C4-2B (cell line): ENCODE data around the gene ELOVL7.

ENCODE experiments used
- H3K27ac ChIP-seq: fragments of 450-650 bp; 2 replicates; pipeline ENCODE4 v1.5.1; 2017
- ZFX ChIP-seq: fragments of 450-650 bp; IDR thresholded peaks from 2 replicates; pipeline ENCODE4 v1.6.1; 2017
- TF ChIP-seq, protein P1 (sequence below): fragments of 450-650 bp; conservative IDR thresholded peaks from 2 replicates; pipeline ENCODE4 v1.5.1; 2017; ENCODE audit warnings: mild to moderate bottlenecking

ELOVL7 gene

DNA sequence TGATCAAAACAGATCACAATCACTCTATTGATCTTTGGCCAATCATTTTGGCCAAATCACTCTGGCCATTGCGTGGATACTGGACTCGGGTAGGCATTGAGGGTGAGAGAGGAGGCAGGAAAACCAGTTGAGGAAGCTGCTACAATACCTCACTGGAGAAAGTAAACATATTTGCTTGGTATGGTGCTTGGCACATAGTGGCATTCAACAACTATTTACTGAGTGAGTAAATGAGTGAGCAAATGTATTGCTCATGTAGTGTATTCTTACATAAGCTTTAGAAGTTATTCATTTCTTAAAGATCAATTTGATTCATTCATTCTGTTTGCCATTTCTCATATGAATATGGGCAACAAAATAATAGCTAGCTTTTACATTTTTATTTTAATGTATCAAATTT, 140.1 kb downstream of the ELOVL7 start:
- TF ChIP-seq, protein P1, sequence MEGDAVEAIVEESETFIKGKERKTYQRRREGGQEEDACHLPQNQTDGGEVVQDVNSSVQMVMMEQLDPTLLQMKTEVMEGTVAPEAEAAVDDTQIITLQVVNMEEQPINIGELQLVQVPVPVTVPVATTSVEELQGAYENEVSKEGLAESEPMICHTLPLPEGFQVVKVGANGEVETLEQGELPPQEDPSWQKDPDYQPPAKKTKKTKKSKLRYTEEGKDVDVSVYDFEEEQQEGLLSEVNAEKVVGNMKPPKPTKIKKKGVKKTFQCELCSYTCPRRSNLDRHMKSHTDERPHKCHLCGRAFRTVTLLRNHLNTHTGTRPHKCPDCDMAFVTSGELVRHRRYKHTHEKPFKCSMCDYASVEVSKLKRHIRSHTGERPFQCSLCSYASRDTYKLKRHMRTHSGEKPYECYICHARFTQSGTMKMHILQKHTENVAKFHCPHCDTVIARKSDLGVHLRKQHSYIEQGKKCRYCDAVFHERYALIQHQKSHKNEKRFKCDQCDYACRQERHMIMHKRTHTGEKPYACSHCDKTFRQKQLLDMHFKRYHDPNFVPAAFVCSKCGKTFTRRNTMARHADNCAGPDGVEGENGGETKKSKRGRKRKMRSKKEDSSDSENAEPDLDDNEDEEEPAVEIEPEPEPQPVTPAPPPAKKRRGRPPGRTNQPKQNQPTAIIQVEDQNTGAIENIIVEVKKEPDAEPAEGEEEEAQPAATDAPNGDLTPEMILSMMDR = no peak
- no peak for TF ChIP-seq ZFX
- H3K27ac ChIP-seq = no peak overlapping the region
